ENCODE measurements around the gene BCL11A.

BCL11A gene

GRCh38 chr2:60453872-60454271, 99.6 kb downstream of the BCL11A start:
- no peak for DNase-seq

- DNase-seq = no peak
Observed at GRCh38 chr2:60453301-60453700, 100.2 kb downstream of the BCL11A start.

- no peak for DNase-seq
Observed at GRCh38 chr2:60450488-60450887, 103.0 kb downstream of the BCL11A start.

DNA sequence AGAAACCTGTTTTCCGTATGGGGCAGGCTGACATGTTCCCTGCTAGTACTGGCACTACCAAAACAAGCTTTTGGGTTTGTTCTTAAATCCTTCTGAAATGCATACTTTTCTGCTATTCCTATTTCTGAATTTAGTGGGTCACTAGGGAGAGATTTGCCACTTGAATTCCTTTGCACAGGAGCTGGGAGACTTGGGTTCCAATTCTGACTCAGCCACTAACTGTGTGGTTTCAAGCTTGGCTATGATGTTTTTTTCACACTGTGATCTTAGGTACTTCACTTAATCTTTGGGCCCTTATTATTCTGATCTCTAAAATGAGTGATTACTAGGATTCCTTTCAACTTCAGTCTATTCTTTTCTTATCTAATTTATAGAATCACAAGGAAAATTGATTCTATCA, 105.5 kb downstream of the BCL11A start:
- DNase-seq = no peak

DNA sequence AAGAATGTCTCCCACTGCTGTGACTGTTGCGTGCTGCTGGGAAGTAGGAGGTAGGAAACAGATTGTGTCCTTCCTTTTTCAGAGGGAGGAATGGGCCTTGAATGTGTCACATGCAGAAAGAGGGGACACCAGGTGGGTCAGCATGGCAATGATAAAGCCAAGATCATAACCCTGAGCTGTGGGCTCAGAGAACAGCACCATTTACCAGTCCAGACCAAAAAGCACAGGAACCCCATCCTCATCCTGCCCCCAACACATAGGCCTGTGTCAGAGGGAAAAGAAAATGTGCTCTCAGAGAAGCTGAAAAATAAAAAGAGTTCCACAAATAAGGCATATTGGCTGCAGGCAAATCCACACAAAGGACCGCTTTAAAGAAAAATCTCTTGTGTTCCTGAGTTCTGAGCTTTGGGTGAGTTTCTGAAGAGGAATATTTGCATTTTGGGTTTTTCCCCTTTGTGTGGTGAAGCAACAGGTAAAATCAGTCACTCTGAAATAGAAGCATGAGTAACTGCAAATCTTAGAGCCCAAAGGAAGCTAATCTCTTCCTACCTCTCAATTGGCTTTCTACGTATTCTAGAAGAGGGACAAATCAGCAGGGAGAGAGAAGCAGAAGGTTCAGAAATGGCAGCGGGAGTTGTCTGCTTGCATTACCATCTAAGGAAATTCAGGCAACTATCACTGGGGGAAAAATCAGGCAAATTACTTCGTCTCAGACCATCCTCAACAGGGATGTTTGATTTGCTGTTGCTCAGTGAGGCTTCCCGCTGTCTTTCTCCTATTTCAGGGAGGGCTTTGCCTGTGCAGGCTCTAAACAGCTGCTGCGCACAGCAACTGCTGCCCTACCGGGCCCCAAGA, 106.8 kb downstream of the BCL11A start:
- DNase-seq = no peak

DNA sequence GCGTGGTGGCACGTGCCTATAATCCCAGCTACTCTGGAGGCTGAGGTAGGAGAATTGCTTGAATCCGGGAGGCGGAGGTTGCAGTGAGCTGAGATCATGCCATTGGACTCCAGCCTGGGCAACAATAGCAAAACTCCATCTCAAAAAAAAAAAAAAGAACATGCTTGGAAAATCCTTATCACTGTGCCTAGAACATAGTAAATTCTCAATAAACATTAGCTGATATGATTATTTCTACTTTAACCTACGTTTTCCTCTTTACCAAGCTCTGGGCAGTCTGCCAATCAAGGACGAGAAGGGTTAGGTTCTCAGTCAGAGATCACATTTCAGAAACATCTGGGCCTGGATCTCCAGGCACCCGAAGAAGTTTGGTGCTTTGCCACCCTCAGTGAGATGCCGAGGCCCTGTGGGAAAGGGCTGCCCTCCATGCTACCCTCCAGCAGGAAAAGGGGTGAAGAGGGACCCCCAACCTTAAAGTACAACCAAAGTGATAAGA, 107.7 kb downstream of the BCL11A start:
- no peak for DNase-seq

DNA sequence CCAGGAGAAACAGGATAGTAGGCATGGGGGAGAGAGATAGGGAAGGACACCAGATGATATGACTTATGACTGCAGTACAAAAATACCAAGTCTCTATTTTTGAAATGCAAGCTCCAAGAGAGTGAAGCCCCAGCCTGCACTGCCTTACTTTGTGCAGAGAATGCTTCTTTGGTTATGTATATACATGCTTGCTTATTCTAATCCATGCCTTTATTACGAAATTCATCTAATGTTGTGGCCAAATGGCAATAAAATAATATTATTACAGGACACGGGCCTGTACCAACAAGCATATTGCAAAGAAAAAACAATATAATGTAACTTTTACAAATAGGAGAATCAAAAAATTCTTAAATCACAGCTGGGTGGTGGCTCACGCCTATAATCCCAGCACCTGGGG, 110.8 kb downstream of the BCL11A start:
- no peak for DNase-seq

DNA sequence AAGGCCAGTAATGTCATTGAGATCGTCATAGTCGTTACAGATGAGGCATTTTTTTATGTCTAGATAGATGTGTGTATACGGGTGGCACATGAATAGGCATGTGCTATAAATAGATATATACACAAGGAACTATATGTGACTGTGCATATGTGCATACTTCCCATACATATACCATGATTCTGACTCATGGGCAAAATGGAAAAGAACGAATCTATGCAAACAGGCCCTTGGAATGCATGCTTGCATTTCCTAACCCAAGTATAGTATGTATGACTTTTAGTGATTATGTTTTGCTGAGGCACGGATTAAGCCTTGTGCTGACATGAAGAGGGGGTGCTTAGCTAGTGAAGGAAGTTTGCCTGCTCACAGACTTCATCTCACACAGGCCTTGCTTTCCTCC, 111.7 kb downstream of the BCL11A start:
- no peak for DNase-seq

DNA sequence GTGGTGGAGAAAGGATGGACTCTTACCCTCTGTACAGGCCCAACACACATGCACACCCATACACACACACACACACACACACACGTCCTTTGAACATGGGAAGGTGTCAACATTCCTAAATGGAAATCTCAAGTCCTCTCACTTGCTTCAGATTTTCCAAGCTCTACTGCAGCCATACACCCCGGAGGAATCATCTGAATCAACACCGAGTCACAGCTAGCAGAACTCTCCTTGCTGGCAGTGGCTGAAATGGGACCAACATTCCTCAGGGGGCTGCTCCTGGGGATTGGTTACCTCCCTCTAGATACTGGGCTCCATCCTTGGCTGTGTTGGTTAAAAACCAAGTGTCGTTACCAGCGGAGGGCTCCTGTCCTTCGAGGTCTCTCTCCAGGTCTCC, 112.7 kb downstream of the BCL11A start:
- DNase-seq = no peak

GRCh38 chr2:60440079-60440766, 113.2 kb downstream of the BCL11A start:
- no peak for DNase-seq

- no peak for DNase-seq
Observed at GRCh38 chr2:60439219-60439974, 114.1 kb downstream of the BCL11A start.

- no peak for DNase-seq
Observed at GRCh38 chr2:60438653-60439052, 114.8 kb downstream of the BCL11A start.

- DNase-seq = no peak
Observed at GRCh38 chr2:60438131-60438530, 115.3 kb downstream of the BCL11A start.

GRCh38 chr2:60437080-60437696, 116.3 kb downstream of the BCL11A start:
- no peak for DNase-seq

- DNase-seq = no peak
Observed at GRCh38 chr2:60433018-60433596, 120.3 kb downstream of the BCL11A start.

- no peak for DNase-seq
Observed at GRCh38 chr2:60432035-60432601, 121.3 kb downstream of the BCL11A start.

DNA sequence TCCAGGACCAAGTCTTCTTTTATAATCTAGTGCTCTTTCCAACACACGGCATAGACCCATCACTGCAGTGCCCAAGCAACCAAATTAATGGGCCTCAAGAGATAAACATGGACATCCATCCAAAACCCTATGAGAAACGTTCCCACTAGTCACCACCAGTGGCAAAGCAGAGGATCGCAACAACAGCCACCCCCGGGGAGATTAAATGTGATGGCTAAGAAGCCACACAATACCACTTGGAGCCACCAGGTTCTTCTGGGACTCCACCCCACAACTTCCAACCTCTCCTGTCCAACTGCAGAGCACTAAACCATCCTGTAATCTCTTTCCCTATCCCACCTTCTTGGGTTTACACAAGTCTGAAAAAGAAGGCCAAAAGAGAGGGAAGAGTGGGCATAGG, 123.8 kb downstream of the BCL11A start:
- no peak for DNase-seq

- no peak for DNase-seq
Observed at GRCh38 chr2:60426880-60427279, 126.6 kb downstream of the BCL11A start.

DNA sequence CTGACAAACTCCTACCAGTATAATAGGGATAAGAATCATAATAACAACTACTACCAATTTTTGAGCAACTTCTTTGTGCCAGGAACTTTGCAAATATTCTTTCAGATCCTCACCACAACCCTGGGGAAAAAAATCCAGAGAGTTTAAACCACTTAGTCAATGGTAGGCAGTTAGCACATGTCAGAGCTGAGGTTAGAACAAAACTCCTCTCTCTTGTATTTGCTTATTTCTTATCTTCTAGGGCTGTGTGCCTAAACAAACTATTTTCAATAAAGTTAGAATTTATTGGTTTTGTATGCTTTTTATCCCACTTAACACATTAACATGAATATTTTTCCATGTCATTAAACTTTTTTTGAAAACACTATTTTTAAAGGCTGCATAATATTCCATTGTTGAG, 127.1 kb downstream of the BCL11A start:
- no peak for DNase-seq

DNA sequence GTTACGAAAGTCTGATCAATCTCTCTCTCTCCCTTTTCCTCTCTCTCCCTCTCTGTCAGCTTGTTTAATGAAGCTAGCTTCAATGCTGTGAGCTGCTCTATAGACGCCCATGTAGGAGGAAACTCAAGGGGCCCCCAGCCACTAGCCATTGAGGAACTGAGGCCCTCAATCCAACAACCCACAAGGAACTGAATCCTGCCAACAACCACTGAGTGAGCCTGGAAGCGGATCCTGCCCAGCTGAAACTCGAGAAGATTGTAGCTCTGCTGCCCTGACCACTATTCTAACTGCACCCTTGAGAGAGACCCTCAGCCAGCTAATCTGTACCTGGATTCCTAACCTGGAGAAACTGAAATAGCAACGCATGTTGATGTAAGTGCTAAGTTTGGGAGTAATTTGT, 129.2 kb downstream of the BCL11A start:
- DNase-seq = no peak

GRCh38 chr2:60423505-60423904, 129.9 kb downstream of the BCL11A start:
- DNase-seq = no peak

GRCh38 chr2:60422826-60423483, 130.5 kb downstream of the BCL11A start:
- DNase-seq = no peak
